Measurements from ENCODE around the gene RC3H1. TPM values are rescaled to one million over a fixed set of nuclear protein-coding genes. Genes with fewer than 3 reads are reported as not detected.
"Not testable (repeated sequence)": the region's sequence is repeated elsewhere in the genome, so short reads cannot be mapped to it uniquely, and the experiment has no call there.

RC3H1 gene
- total and polyA plus RNA-seq, 5 donors from 2014 or later: 2.8 to 54.7 (median 5.9) TPM

DNA sequence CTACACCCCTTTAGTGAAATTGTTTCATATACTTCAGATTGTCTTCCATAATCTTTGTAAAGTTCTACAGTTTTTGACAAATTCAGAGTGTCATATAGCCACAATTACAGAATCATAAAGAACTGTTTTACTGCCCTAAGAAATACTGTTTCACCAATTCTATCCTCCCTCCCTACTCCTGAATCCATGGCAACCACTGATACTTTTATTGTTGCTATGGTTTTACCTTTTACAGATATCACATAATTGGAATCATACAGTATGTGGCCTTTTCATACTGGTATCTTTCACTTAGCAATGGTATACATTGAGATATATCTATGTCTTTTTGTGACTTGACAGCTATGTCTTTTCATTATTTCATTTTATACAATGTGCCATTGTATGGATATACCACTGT is 34.1 kb downstream of the RC3H1 start:
- H3K4me3 Mint-ChIP-seq: no peak overlapping the region
- no peak overlapping the region for H3K4me3 ChIP-seq (ENCODE audit: low read depth, low read length)
- DNase-seq (no peak), ATAC-seq (ENCODE audit: low read depth in 2 of 2) (no peak)
- H3K27me3 ChIP-seq (ENCODE audit: control insufficient read depth, insufficient read depth, low read length): no peaks in the 10 kb centered on the region
- peaks cover 0 to 29% (median 14%) of the 10 kb centered on the region in 4 donors for H3K4me1 Mint-ChIP-seq
- H3K4me1 ChIP-seq (ENCODE audit: control insufficient read depth, insufficient read depth, low read length, poor library complexity, severe bottlenecking): no peaks in the 10 kb centered on the region
- peaks cover 62% of the 10 kb centered on the region for H3K36me3 ChIP-seq (ENCODE audit: control insufficient read depth, insufficient read depth, low read length)
- peak overlapping the region in 1 of 3 donors; percentile 32 for H3K27ac Mint-ChIP-seq
- H3K9me3 Mint-ChIP-seq: no peaks in the 10 kb centered on the region
- H3K9me3 ChIP-seq (ENCODE audit: control insufficient read depth in 2 of 2, low read length in 2 of 2): no peaks in the 10 kb centered on the region
- no peaks in the 10 kb centered on the region for H3K27me3 Mint-ChIP-seq
- no peak overlapping the region for H3K27ac ChIP-seq (ENCODE audit: insufficient read depth, low read length, poor library complexity, severe bottlenecking)
- H3K36me3 Mint-ChIP-seq: peaks cover 20% of the 10 kb centered on the region

DNA sequence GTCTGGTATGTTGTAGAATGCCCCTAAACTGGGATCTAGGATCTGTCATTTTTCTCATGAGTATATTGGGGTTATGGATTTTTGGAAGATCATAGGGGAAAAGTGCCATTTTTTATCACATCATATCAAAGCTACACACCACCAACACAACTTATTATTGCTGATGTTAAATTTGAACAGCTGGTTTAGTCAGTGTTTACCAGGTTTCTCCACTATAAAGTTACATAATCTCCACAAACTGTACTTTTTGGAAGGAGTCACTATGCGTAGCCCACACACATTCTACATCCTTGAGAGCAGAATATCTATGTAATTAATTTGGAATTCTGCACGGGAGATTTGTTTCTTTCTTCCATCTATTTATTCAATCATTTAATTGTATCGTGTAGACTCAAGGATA is 35.2 kb downstream of the RC3H1 start:
- Mint-ChIP-seq H3K36me3 (peaks cover 23% of the 10 kb centered on the region), H3K9me3 (no peaks in the 10 kb centered on the region), H3K4me1 (peaks cover 0 to 24% (median 12%) of the 10 kb centered on the region in 4 donors), H3K27me3 (no peaks in the 10 kb centered on the region), H3K27ac (peak overlapping the region in 2 of 3 donors; percentile 66 to 86), H3K4me3 (no peak overlapping the region)
- no peaks in the 10 kb centered on the region for H3K4me1 ChIP-seq (ENCODE audit: control insufficient read depth, insufficient read depth, low read length, poor library complexity, severe bottlenecking)
- ATAC-seq (ENCODE audit: low read depth in 2 of 2) (no peak), DNase-seq (no peak)
- H3K36me3 ChIP-seq (ENCODE audit: control insufficient read depth, insufficient read depth, low read length): peaks cover 62% of the 10 kb centered on the region
- no peak overlapping the region for H3K4me3 ChIP-seq (ENCODE audit: low read depth, low read length)
- H3K27ac ChIP-seq (ENCODE audit: insufficient read depth, low read length, poor library complexity, severe bottlenecking): no peak overlapping the region
- no peaks in the 10 kb centered on the region for H3K9me3 ChIP-seq (ENCODE audit: control insufficient read depth in 2 of 2, low read length in 2 of 2)
- no peaks in the 10 kb centered on the region for H3K27me3 ChIP-seq (ENCODE audit: control insufficient read depth, insufficient read depth, low read length)

DNA sequence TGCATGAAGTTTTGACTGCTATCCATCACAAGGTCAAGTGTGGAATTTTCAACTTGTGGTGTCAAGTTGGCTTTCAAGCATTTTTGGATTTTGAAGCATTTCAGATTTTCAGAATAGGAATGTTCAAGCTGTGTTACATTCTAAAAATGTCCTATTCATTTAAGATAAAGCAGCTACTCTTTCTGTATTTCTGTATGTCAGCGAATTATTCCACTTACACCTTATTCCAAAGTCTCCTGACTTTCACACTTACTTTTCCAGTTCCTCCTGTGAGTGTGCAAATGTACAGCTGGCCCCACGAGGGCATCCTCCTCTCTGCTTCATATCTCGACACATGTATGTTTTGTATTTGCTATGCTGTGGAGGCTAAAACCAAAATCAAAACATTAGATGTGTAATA is 51.9 kb downstream of the RC3H1 start:
- Mint-ChIP-seq H3K27ac (peak overlapping the region in 1 of 3 donors; percentile 36), H3K27me3 (no peaks in the 10 kb centered on the region), H3K9me3 (no peaks in the 10 kb centered on the region), H3K36me3 (peaks cover 34% of the 10 kb centered on the region), H3K4me1 (peaks cover 5 to 16% (median 9%) of the 10 kb centered on the region in 4 donors), H3K4me3 (peak overlapping the region in 1 of 4 donors; percentile 15)
- Histone ChIP-seq H3K9me3 (ENCODE audit: control insufficient read depth in 2 of 2, low read length in 2 of 2) (no peaks in the 10 kb centered on the region), H3K36me3 (ENCODE audit: control insufficient read depth, insufficient read depth, low read length) (peaks cover 78% of the 10 kb centered on the region), H3K27ac (ENCODE audit: insufficient read depth, low read length, poor library complexity, severe bottlenecking) (no peak overlapping the region), H3K27me3 (ENCODE audit: control insufficient read depth, insufficient read depth, low read length) (no peaks in the 10 kb centered on the region), H3K4me1 (ENCODE audit: control insufficient read depth, insufficient read depth, low read length, poor library complexity, severe bottlenecking) (no peaks in the 10 kb centered on the region), H3K4me3 (ENCODE audit: low read depth, low read length) (no peak overlapping the region)
- no peak for DNase-seq
- ATAC-seq (ENCODE audit: low read depth in 2 of 2): no peak

DNA sequence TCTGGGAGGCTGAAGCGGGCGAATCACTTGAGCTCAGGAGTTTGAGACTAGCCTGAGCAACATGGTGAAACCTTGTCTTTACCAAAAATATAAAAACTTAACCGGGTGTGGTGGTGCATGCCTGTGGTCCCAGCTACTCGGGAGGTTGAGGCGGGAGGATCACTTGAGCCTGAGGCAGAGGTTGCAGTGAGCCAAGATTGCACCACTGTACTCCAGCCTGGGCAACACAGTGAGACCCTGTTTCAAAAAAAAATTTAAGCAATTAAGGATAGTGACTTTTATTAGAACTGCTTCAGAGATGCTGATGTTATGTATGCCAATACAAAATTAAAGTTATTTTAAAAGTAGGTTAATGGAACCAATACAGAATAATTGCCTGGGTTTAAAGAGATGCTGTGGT is 56.3 kb downstream of the RC3H1 start:
- H3K9me3 Mint-ChIP-seq; H3K4me1 ChIP-seq (ENCODE audit: control insufficient read depth, insufficient read depth, low read length, poor library complexity, severe bottlenecking); ATAC-seq (ENCODE audit: low read depth in 2 of 2); H3K27ac ChIP-seq (ENCODE audit: insufficient read depth, low read length, poor library complexity, severe bottlenecking); H3K27me3 Mint-ChIP-seq; DNase-seq; H3K4me3 ChIP-seq (ENCODE audit: low read depth, low read length); H3K9me3 ChIP-seq (ENCODE audit: control insufficient read depth in 2 of 2, low read length in 2 of 2); H3K27me3 ChIP-seq (ENCODE audit: control insufficient read depth, insufficient read depth, low read length); H3K4me3 Mint-ChIP-seq; H3K27ac Mint-ChIP-seq: not testable (repeated sequence)
- peaks cover 34% of the 10 kb centered on the region for H3K36me3 Mint-ChIP-seq
- peaks cover 0 to 21% (median 1%) of the 10 kb centered on the region in 4 donors for H3K4me1 Mint-ChIP-seq
- peaks cover 77% of the 10 kb centered on the region for H3K36me3 ChIP-seq (ENCODE audit: control insufficient read depth, insufficient read depth, low read length)

DNA sequence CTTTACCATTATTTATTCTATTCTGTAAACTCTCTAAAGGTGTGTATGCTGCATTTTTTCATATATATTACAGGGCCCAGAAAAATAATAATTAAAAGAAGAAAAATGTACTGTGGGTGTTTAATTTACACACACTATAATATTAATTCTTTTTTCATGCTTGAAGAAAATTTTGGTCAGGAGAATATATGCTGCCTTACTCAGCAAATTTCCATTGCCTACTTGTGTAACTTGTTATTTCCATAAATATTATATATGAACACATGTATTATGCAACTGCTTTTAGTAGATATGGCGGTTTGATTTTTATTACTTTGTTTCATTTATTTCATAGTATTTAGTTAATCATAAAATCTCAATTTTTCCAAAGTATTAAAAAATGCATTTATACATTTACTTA is 58.7 kb downstream of the RC3H1 start:
- no peak for DNase-seq
- Histone ChIP-seq H3K4me1 (ENCODE audit: control insufficient read depth, insufficient read depth, low read length, poor library complexity, severe bottlenecking) (no peaks in the 10 kb centered on the region), H3K4me3 (ENCODE audit: low read depth, low read length) (no peak overlapping the region), H3K9me3 (ENCODE audit: control insufficient read depth in 2 of 2, low read length in 2 of 2) (no peaks in the 10 kb centered on the region), H3K27ac (ENCODE audit: insufficient read depth, low read length, poor library complexity, severe bottlenecking) (no peak overlapping the region), H3K36me3 (ENCODE audit: control insufficient read depth, insufficient read depth, low read length) (peaks cover 77% of the 10 kb centered on the region), H3K27me3 (ENCODE audit: control insufficient read depth, insufficient read depth, low read length) (no peaks in the 10 kb centered on the region)
- no peaks in the 10 kb centered on the region for H3K27me3 Mint-ChIP-seq
- H3K27ac Mint-ChIP-seq: no peak overlapping the region
- no peak overlapping the region for H3K4me3 Mint-ChIP-seq
- ATAC-seq (ENCODE audit: low read depth in 2 of 2): no peak
- peaks cover 0 to 23% (median 2%) of the 10 kb centered on the region in 4 donors for H3K4me1 Mint-ChIP-seq
- H3K36me3 Mint-ChIP-seq: peaks cover 40% of the 10 kb centered on the region
- no peaks in the 10 kb centered on the region for H3K9me3 Mint-ChIP-seq

DNA sequence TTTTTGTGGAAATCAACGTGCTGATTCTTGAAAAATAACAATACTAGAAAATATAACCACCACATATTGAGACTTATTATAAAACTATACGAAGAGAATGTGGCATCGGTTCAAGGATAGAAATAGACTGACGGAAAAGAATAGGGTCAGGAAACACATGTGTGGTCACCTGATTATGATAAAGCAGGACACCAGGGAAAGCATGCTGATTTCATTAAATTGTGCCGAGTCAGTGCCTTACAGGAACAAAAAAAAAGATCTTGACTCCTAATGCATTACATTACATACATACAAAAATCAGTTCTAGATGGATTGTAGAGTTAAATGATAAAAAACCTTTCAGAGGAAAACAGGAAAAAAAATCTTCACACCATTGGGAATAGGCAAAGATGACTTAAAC is 61.5 kb downstream of the RC3H1 start:
- peaks cover 29% of the 10 kb centered on the region for H3K36me3 Mint-ChIP-seq
- H3K27me3 ChIP-seq (ENCODE audit: control insufficient read depth, insufficient read depth, low read length): no peaks in the 10 kb centered on the region

DNA sequence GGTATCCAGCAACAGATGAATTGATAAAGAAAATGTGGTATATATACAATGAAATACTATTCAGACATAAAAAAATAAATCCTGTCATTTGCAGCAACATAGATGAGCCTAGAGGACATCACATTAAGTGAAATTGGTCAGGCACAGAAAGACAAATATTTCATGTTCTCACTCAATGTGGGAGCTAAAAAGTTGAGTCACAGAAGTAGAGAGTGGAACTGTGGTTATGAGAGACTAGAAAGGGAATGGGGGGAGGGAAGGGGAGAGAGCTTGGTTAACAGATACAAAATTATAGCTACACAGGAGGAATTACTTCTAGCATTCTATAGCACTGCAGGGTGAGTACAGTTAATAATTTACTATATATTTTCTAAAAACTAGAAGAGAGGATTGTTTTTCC is 68.0 kb downstream of the RC3H1 start:
- H3K9me3 Mint-ChIP-seq: no peaks in the 10 kb centered on the region
- peak overlapping the region in 2 of 3 donors; percentile 1 to 79 for H3K27ac Mint-ChIP-seq
- Histone ChIP-seq H3K4me1 (ENCODE audit: control insufficient read depth, insufficient read depth, low read length, poor library complexity, severe bottlenecking) (peaks cover 4% of the 10 kb centered on the region), H3K27me3 (ENCODE audit: control insufficient read depth, insufficient read depth, low read length) (no peaks in the 10 kb centered on the region), H3K4me3 (ENCODE audit: low read depth, low read length) (no peak overlapping the region), H3K9me3 (ENCODE audit: control insufficient read depth in 2 of 2, low read length in 2 of 2) (no peaks in the 10 kb centered on the region), H3K36me3 (ENCODE audit: control insufficient read depth, insufficient read depth, low read length) (peaks cover 80% of the 10 kb centered on the region), H3K27ac (ENCODE audit: insufficient read depth, low read length, poor library complexity, severe bottlenecking) (no peak overlapping the region)
- H3K4me1 Mint-ChIP-seq: peaks cover 0 to 15% (median 11%) of the 10 kb centered on the region in 4 donors
- no peak for DNase-seq
- no peaks in the 10 kb centered on the region for H3K27me3 Mint-ChIP-seq
- H3K36me3 Mint-ChIP-seq: peaks cover 21% of the 10 kb centered on the region
- ATAC-seq (ENCODE audit: low read depth in 2 of 2): no peak
- H3K4me3 Mint-ChIP-seq: no peak overlapping the region

More for the DNA sequence above, 61.5 kb downstream of the RC3H1 start:
- no peaks in the 10 kb centered on the region for H3K9me3 ChIP-seq (ENCODE audit: control insufficient read depth in 2 of 2, low read length in 2 of 2)
- H3K27ac ChIP-seq (ENCODE audit: insufficient read depth, low read length, poor library complexity, severe bottlenecking): no peak overlapping the region
- Mint-ChIP-seq H3K27me3 (no peaks in the 10 kb centered on the region), H3K9me3 (no peaks in the 10 kb centered on the region), H3K27ac (peak overlapping the region in 1 of 3 donors; percentile 11), H3K4me1 (peaks cover 0 to 13% (median 2%) of the 10 kb centered on the region in 4 donors), H3K4me3 (no peak overlapping the region)
- H3K4me3 ChIP-seq (ENCODE audit: low read depth, low read length): no peak overlapping the region
- DNase-seq: no peak
- H3K36me3 ChIP-seq (ENCODE audit: control insufficient read depth, insufficient read depth, low read length): peaks cover 81% of the 10 kb centered on the region
- no peak for ATAC-seq (ENCODE audit: low read depth in 2 of 2)
- H3K4me1 ChIP-seq (ENCODE audit: control insufficient read depth, insufficient read depth, low read length, poor library complexity, severe bottlenecking): no peaks in the 10 kb centered on the region

DNA sequence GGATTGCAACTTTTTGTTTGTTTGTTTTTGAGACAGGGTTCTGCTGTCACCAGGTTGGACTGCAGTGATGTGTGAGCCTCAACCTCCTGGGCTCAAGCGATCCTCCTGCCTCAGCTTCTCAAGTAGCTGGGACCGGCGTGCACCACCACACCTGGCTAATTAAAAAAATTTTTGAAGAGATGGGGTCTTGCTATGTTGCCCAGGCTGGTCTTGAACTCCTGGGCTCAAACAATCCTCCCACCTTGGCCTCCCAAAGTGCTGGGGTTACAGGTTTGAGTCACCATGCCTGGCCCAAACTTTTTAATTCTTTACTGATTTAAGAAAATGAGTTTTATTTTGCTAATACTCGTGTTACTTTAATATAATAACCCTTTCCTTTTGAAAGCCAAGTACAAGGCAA is 73.6 kb downstream of the RC3H1 start:
- no peaks in the 10 kb centered on the region for H3K27me3 Mint-ChIP-seq
- Histone ChIP-seq H3K9me3 (ENCODE audit: control insufficient read depth in 2 of 2, low read length in 2 of 2) (no peaks in the 10 kb centered on the region), H3K36me3 (ENCODE audit: control insufficient read depth, insufficient read depth, low read length) (peaks cover 91% of the 10 kb centered on the region), H3K27ac (ENCODE audit: insufficient read depth, low read length, poor library complexity, severe bottlenecking) (no peak overlapping the region), H3K27me3 (ENCODE audit: control insufficient read depth, insufficient read depth, low read length) (no peaks in the 10 kb centered on the region), H3K4me1 (ENCODE audit: control insufficient read depth, insufficient read depth, low read length, poor library complexity, severe bottlenecking) (peaks cover 4% of the 10 kb centered on the region), H3K4me3 (ENCODE audit: low read depth, low read length) (no peak overlapping the region)
- no peaks in the 10 kb centered on the region for H3K9me3 Mint-ChIP-seq
- no peak overlapping the region for H3K27ac Mint-ChIP-seq
- peaks cover 32% of the 10 kb centered on the region for H3K36me3 Mint-ChIP-seq
- peaks cover 0 to 15% (median 7%) of the 10 kb centered on the region in 4 donors for H3K4me1 Mint-ChIP-seq
- H3K4me3 Mint-ChIP-seq: no peak overlapping the region
- ATAC-seq (ENCODE audit: low read depth in 2 of 2) (no peak), DNase-seq (no peak)
